ENCODE measurements around the gene JTB. TPM values are rescaled to one million over a fixed set of nuclear protein-coding genes. Genes with fewer than 3 reads are reported as not detected.
A peak's percentile ranks its signal among the peaks of the same experiment; 100 is the strongest.

JTB gene
- total RNA-seq, 2 donors from 2014 or later = 51.0 to 130 TPM

DNA sequence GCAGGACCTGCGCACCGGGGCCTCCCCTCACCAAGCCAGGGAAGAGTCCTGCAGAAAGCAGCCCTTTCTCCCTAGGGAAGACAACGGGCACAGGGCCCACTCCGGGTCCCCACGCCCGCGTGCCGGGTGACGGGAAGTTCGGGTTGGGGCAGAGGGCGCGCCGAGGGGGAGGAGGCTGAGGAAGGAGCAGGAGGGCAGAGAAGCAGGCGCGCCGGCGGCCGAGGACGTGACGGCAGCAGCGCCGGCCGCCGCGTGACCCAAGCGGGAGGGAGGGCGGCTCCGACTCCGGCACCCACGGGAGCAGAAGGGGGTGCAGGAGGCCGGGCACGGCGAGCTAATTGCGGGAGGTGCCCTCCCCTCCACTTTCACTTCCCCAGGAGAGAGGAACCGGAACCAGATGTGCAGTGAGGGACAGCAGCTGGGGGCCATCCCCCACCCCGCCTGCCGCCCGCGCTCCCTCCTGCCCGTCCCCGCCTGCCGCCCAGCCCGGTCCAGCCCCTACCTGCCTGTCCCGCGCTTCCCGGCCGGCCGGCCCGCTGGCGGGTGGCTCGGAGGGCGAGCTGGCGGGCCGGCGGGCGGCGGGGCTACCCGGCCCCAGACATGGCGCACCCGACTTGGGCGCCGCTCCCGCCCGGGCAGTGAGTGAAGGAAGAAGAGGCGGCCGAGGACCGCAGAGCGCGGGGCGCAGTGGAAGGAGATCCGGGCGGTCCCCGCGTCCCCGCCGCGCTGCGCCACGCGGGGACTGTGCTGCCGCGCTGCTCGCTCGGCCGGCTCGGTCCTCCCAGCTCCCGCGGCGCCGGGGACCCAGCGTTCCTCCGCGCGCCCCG is 31.5 kb downstream of the JTB start:
- no peaks in the 10 kb centered on the region for H3K9me3 Mint-ChIP-seq
- peaks cover 14 to 20% of the 10 kb centered on the region in 2 donors for H3K36me3 Mint-ChIP-seq
- peak; percentile 69 to 87 for DNase-seq (ENCODE audit: low spot score in 2 of 2)

GRCh38 chr1:153945131-153945794 is 32.2 kb downstream of the JTB start:
- Mint-ChIP-seq H3K36me3 (peaks cover 14 to 19% of the 10 kb centered on the region in 2 donors), H3K9me3 (no peaks in the 10 kb centered on the region), H3K27ac (peak overlapping the region; percentile 93 to 96)
- ATAC-seq (peak; percentile 61 to 71), DNase-seq (ENCODE audit: low spot score in 2 of 2) (peak; percentile 62 to 78)

More for the DNA sequence above, 31.5 kb downstream of the JTB start:
- ATAC-seq = peak; percentile 68 to 78
- peak overlapping the region; percentile 93 to 96 for H3K27ac Mint-ChIP-seq

DNA sequence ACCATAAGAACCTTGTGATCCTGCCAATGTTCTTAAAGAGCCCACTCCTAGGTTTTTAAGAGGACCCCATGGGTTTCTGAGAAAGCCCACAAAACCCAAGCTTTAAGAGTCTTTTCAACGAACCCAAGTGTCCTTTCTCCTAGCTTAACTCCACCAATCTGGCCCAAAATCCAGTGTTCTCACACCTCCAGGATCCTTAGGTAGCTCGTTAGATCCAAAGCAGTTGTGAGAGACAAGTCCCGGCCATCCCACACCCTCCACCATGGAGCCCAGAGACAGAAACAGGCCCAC is 32.7 kb downstream of the JTB start:
- Mint-ChIP-seq H3K27ac (peak overlapping the region; percentile 93 to 96), H3K36me3 (peaks cover 14 to 22% of the 10 kb centered on the region in 2 donors), H3K9me3 (no peaks in the 10 kb centered on the region)
- ATAC-seq (no peak), DNase-seq (ENCODE audit: low spot score in 2 of 2) (no peak)

GRCh38 chr1:153944005-153944826 is 33.3 kb downstream of the JTB start:
- peak overlapping the region; percentile 93 to 96 for H3K27ac Mint-ChIP-seq

GRCh38 chr1:153942766-153943549 is 34.5 kb downstream of the JTB start:
- ATAC-seq = no peak
- Mint-ChIP-seq H3K27ac (peak overlapping the region; percentile 62 to 85), H3K36me3 (peaks cover 14 to 22% of the 10 kb centered on the region in 2 donors), H3K9me3 (no peaks in the 10 kb centered on the region)
- no peak for DNase-seq (ENCODE audit: low spot score in 2 of 2)

More at GRCh38 chr1:153944005-153944826, 33.3 kb downstream of the JTB start:
- DNase-seq (ENCODE audit: low spot score in 2 of 2) (no peak), ATAC-seq (no peak)
- Mint-ChIP-seq H3K9me3 (no peaks in the 10 kb centered on the region), H3K36me3 (peaks cover 14 to 22% of the 10 kb centered on the region in 2 donors)

- ATAC-seq (no peak), DNase-seq (ENCODE audit: low spot score in 2 of 2) (no peak)
- H3K36me3 Mint-ChIP-seq = peaks cover 14 to 22% of the 10 kb centered on the region in 2 donors
- H3K27ac Mint-ChIP-seq = peak overlapping the region in 1 of 2 donors; percentile 85
- no peaks in the 10 kb centered on the region for H3K9me3 Mint-ChIP-seq
Observed at GRCh38 chr1:153941826-153942725, 35.4 kb downstream of the JTB start.

DNA sequence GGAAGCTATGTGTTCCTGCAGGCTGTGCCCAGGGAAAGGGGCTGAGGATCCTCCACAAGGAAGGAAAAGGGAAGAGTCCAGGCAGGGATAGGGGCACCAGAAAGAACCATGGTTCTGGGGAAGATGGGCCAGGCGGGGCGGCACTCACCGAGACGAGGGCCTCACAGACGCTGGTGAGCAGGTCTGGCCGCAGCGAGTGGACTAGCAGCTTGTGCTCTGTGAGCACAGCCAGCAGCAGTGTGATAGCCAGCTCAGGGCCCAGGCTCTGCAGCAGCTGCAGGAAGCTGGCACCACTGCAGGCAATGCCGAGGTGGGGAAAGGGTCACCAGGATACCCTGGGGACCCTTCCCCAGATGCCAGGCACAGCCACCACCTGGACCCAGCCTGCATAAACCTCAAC is 36.7 kb downstream of the JTB start:
- ATAC-seq = no peak
- Mint-ChIP-seq H3K9me3 (no peaks in the 10 kb centered on the region), H3K27ac (peak overlapping the region in 1 of 2 donors; percentile 4), H3K36me3 (peaks cover 14 to 22% of the 10 kb centered on the region in 2 donors)
- no peak for DNase-seq (ENCODE audit: low spot score in 2 of 2)

DNA sequence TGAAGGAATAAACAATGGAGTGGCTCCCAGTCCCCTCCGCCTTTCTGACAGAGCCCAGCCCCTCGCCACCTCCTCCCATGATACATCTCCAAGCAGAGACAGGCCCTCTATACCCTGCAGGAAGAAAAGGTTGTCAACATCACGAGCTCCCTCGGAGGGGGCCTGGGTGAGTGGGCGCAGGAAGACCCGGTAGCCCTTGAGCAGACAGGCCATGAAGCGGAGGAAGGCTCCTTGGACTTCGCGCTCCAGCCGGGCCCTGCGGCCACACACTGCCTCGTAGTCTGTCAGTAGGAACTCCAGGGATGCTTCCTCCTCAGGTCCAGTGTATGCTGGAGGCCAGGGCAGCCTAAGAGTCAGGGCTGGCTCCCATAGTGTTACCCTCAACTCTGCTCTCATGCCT is 38.0 kb downstream of the JTB start:
- DNase-seq (ENCODE audit: low spot score in 2 of 2) = no peak
- Mint-ChIP-seq H3K36me3 (peaks cover 1 to 10% of the 10 kb centered on the region in 2 donors), H3K27ac (peak overlapping the region; percentile 4 to 6), H3K9me3 (no peaks in the 10 kb centered on the region)
- ATAC-seq = no peak

DNA sequence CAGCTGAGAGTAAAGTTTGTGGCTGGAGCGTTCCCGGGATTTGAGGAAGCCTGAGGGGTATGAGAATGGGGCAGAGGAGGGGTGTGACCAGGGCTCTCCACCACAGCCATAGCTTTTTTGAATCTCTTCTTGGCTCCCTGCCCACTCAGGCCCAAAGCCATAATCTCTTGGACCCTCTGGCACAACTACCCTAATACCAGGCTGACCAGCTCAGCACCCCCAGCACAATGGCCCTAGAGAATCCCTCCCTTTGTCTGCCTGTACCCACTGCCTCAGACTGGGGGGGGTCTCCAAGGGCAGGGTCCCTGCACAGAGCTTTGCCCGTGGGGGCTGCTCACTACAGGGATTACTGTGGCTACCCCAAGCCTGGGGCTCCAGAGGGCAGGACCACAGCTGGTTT is 38.5 kb downstream of the JTB start:
- H3K27ac Mint-ChIP-seq = peak overlapping the region in 1 of 2 donors; percentile 68
- no peaks in the 10 kb centered on the region for H3K9me3 Mint-ChIP-seq
- H3K36me3 Mint-ChIP-seq = peaks cover 0 to 7% of the 10 kb centered on the region in 2 donors
- no peak for DNase-seq (ENCODE audit: low spot score in 2 of 2)
- ATAC-seq = no peak

DNA sequence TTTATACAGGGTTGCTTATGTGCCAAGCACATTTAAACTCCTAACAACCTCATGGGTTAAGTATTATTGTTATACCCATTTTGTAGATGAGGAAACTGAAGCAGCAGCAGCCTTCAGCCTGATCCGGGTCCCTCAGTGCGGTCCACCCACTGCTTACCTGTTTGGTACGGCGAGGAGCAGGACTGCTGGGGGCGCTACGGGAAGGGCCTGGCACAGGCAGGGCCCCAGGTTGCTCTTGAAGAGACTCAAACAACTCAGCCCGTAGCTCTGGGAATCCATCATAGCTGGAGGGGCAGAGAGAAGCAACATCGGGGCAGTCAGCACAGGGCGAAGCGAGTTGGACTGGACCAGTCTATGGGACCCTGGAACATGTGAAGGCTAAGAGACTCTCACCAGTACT is 40.1 kb downstream of the JTB start:
- ATAC-seq (no peak), DNase-seq (ENCODE audit: low spot score in 2 of 2) (no peak)
- Mint-ChIP-seq H3K27ac (peak overlapping the region in 1 of 2 donors; percentile 90), H3K9me3 (no peaks in the 10 kb centered on the region), H3K36me3 (peaks cover 0 to 7% of the 10 kb centered on the region in 2 donors)

DNA sequence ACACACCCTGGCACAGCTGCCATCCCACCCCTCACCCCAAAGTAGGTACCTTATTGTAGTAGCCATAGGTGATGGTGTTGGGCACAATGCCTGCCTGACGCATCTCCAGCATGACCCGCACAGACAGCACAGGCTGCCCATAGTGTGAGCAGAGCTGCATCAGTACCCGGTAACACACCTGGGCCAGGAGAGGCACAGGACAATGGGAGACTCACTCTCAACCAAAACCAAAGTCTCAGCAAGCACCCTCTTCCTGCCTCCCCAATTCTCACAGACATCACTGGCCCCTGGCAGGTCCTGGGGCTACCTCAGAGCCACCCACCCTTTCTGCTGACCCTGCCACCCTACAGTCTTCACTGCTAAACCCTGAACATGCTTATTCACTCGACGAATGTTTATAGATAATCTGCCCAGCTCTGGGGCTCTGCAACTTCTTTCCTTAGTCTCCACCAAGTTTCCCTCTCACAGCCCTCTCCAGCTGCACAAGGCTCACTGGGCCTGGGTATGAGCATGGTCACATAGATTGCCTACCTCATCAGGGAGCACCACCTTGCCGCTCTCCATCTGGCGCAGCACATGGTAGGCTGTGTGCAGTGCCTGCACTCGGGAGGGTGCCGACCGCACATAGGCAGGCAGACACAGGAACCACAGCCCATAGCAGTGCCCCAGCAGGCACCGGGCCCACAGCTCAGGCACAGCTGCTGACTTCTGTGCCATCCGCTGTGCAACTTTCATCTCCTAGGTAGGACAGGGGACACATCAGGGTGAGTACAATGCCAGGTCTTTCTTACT is 41.3 kb downstream of the JTB start:
- no peak for DNase-seq (ENCODE audit: low spot score in 2 of 2)
- no peak for ATAC-seq
- peak overlapping the region in 1 of 2 donors; percentile 72 for H3K27ac Mint-ChIP-seq
- no peaks in the 10 kb centered on the region for H3K9me3 Mint-ChIP-seq
- H3K36me3 Mint-ChIP-seq = peaks cover 0 to 7% of the 10 kb centered on the region in 2 donors

DNA sequence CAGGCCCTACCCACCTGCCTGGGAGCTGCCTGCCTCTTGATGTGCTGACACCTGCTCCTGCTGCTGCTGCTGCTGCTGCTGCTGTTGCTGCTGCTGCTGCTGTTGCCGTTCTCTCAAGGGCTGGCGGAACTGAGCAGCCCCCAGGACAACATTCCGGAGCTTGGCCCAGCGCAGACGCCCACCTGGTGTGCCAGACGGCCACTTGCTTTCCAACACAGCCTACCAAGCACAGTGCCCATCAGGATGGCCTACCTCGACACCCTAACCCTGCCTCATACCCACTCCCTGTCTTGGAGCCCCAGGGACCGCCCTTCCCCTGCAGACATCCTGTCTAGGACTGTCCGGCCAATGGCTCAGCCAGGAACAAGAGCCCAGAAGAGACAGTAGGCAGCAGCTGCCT is 42.7 kb downstream of the JTB start:
- no peaks in the 10 kb centered on the region for H3K36me3 Mint-ChIP-seq
- H3K9me3 Mint-ChIP-seq = no peaks in the 10 kb centered on the region
- H3K27ac Mint-ChIP-seq = peak overlapping the region in 1 of 2 donors; percentile 67
- ATAC-seq (no peak), DNase-seq (ENCODE audit: low spot score in 2 of 2) (peak in 1 of 2 donors; percentile 37)

- H3K9me3 Mint-ChIP-seq = no peaks in the 10 kb centered on the region
- DNase-seq (ENCODE audit: low spot score in 2 of 2) (peak in 1 of 2 donors; percentile 23), ATAC-seq (no peak)
- H3K27ac Mint-ChIP-seq = no peak overlapping the region
- H3K36me3 Mint-ChIP-seq = no peaks in the 10 kb centered on the region
Observed at GRCh38 chr1:153933955-153934354, 43.5 kb downstream of the JTB start.

DNA sequence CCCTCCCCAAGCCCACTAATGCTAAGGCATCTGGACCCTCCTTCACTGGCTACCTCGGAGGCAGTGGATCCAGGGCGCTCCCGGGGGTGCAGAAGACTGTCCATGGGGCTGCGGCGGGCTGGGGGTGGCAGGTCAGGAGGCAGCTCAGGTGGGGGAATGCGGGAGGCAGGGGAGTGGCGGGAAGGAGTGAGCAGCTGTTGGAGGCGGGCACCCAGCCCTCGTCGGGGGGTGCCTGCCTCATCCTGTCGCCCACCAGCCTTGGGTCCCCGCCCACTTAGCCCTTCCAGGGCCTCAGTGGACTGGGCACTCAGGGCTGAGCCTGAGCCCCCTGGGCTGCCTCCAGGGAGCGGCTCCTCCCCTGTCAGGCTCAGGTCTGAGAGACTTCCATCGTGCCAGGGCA is 44.0 kb downstream of the JTB start:
- H3K27ac Mint-ChIP-seq = no peak overlapping the region
- H3K9me3 Mint-ChIP-seq = no peaks in the 10 kb centered on the region
- ATAC-seq (no peak), DNase-seq (ENCODE audit: low spot score in 2 of 2) (no peak)
- H3K36me3 Mint-ChIP-seq = no peaks in the 10 kb centered on the region
